HEK293 (cell line): ENCODE measurements around the gene TNS1.

Experiments used
- CTCF ChIA-PET: fragments of 350-600 bp; formaldehyde crosslinking; extraction: SDS; loops from one replicate; lab custom pipeline; 2021; ENCODE audit warnings: antibody characterized with exemption; lab: Yijun Ruan, JAX
- POLR2A ChIA-PET: fragments of 300-600 bp; formaldehyde crosslinking; extraction: SDS; loops from one replicate; lab custom pipeline; 2020; ENCODE audit warnings: antibody characterized with exemption, inconsistent platforms; lab: Yijun Ruan, JAX
- H3K27ac ChIP-seq: fragments of 200-500 bp; sonication (Bioruptor generic); 2 replicates; pipeline ENCODE4 v1.5.1; 2014; ENCODE audit warnings: low read depth, low read length, control low read depth, inconsistent platforms; ENCODE audit errors: extremely low read depth
- H3K36me3 ChIP-seq, 2 experiments: fragments of 200-500 bp in 1 of 2; sonication (Bioruptor generic) in 1 of 2; 1 replicate in 1 of 2; 2 replicates in 1 of 2; pipeline ENCODE4 v1.5.1; 2014 to 2017; ENCODE audit warnings: inconsistent platforms in 2 of 2, low read length in 2 of 2; ENCODE audit not compliant: control insufficient read depth in 2 of 2, insufficient read depth in 1 of 2
- H3K4me1 ChIP-seq: fragments of 200-500 bp; sonication (Bioruptor generic); 2 replicates; pipeline ENCODE4 v1.5.1; 2014; ENCODE audit warnings: mild to moderate bottlenecking, low read length, inconsistent platforms; ENCODE audit not compliant: control insufficient read depth, insufficient read depth
- H3K4me3 ChIP-seq: 2 replicates; pipeline ENCODE4 v1.5.1; 2011; ENCODE audit warnings: low read depth, mild to moderate bottlenecking, control low read depth, low read length, moderate library complexity
- H3K9me3 ChIP-seq: fragments of 200-500 bp; sonication (Bioruptor generic); 2 replicates; pipeline ENCODE4 v1.5.1; 2014; ENCODE audit warnings: low read depth, low read length, inconsistent platforms; ENCODE audit not compliant: control insufficient read depth, insufficient read depth
- HOXD13 ChIP-seq: sonication (generic); formaldehyde crosslinking; IDR thresholded peaks from 2 replicates; pipeline ENCODE4 v1.8.0; 2022; ENCODE audit warnings: missing genetic modification reagents, borderline replicate concordance
- KLF8 ChIP-seq: fragments of 450-650 bp; formaldehyde crosslinking; IDR thresholded peaks from 2 replicates; pipeline ENCODE4 v1.5.1; 2016; ENCODE audit warnings: missing biosample characterization, missing genetic modification characterization
- OVOL3 ChIP-seq: fragments of 450-650 bp; formaldehyde crosslinking; IDR thresholded peaks from 2 replicates; pipeline ENCODE4 v1.5.1; 2016; ENCODE audit warnings: missing biosample characterization, missing genetic modification characterization
- SCRT2 ChIP-seq: fragments of 450-650 bp; formaldehyde crosslinking; IDR thresholded peaks from 2 replicates; pipeline ENCODE4 v1.5.1; 2016; ENCODE audit warnings: missing biosample characterization, missing genetic modification characterization
- ZEB2 ChIP-seq: fragments of 450-650 bp; formaldehyde crosslinking; IDR thresholded peaks from 2 replicates; pipeline ENCODE4 v1.5.1; 2016; ENCODE audit warnings: missing biosample characterization, missing genetic modification characterization
- ZIC2 ChIP-seq: fragments of 450-650 bp; formaldehyde crosslinking; IDR thresholded peaks from 2 replicates; pipeline ENCODE4 v1.5.1; 2016; ENCODE audit warnings: missing biosample characterization, missing genetic modification characterization
- ZNF350 ChIP-seq: fragments of 450-650 bp; formaldehyde crosslinking; IDR thresholded peaks from 2 replicates; pipeline ENCODE4 v1.5.0; 2017; ENCODE audit warnings: missing biosample characterization, mild to moderate bottlenecking, missing genetic modification characterization
- ZNF394 ChIP-seq: fragments of 450-650 bp; formaldehyde crosslinking; IDR thresholded peaks from 2 replicates; pipeline ENCODE4 v1.5.1; 2016; ENCODE audit warnings: missing biosample characterization, missing genetic modification characterization, mild to moderate bottlenecking, moderate library complexity, borderline replicate concordance
- ZNF48 ChIP-seq: fragments of 450-650 bp; formaldehyde crosslinking; IDR thresholded peaks from 2 replicates; pipeline ENCODE4 v1.5.1; 2016; ENCODE audit warnings: missing biosample characterization, missing genetic modification characterization
- ZNF549 ChIP-seq: fragments of 450-650 bp; IDR thresholded peaks from 2 replicates; pipeline ENCODE4 v1.5.1; 2018; ENCODE audit warnings: missing biosample characterization, missing genetic modification characterization, mild to moderate bottlenecking, inconsistent platforms, moderate library complexity
- ZNF560 ChIP-seq: fragments of 450-650 bp; formaldehyde crosslinking; IDR thresholded peaks from 2 replicates; pipeline ENCODE4 v1.5.1; 2017; ENCODE audit warnings: missing biosample characterization, missing genetic modification characterization, borderline replicate concordance
- ZNF623 ChIP-seq: fragments of 450-650 bp; formaldehyde crosslinking; IDR thresholded peaks from 2 replicates; pipeline ENCODE4 v1.5.1; 2016; ENCODE audit warnings: missing biosample characterization, missing genetic modification characterization
- ZNF768 ChIP-seq: fragments of 450-650 bp; formaldehyde crosslinking; IDR thresholded peaks from 2 replicates; pipeline ENCODE4 v1.5.1; 2018; ENCODE audit warnings: missing biosample characterization, mild to moderate bottlenecking, missing genetic modification characterization
- ZNF776 ChIP-seq: fragments of 450-650 bp; formaldehyde crosslinking; IDR thresholded peaks from 2 replicates; pipeline ENCODE4 v1.5.0; 2017; ENCODE audit warnings: missing biosample characterization, missing genetic modification characterization, borderline replicate concordance
- ZSCAN30 ChIP-seq: fragments of 450-650 bp; IDR thresholded peaks from 2 replicates; pipeline ENCODE4 v1.5.1; 2018; ENCODE audit warnings: missing biosample characterization, mild to moderate bottlenecking, missing genetic modification characterization, moderate library complexity
- ZXDB ChIP-seq: fragments of 450-650 bp; formaldehyde crosslinking; IDR thresholded peaks from 2 replicates; pipeline ENCODE4 v1.5.1; 2016; ENCODE audit warnings: missing biosample characterization, missing genetic modification characterization
- TF ChIP-seq, protein P1 (sequence below): fragments of 450-650 bp; formaldehyde crosslinking; IDR thresholded peaks from 2 replicates; pipeline ENCODE4 v1.5.1; 2016; ENCODE audit warnings: missing biosample characterization, missing genetic modification characterization
- TF ChIP-seq, protein P2 (sequence below): fragments of 450-650 bp; formaldehyde crosslinking; IDR thresholded peaks from 2 replicates; pipeline ENCODE4 v1.5.1; 2017; ENCODE audit warnings: missing biosample characterization, missing genetic modification characterization
- TF ChIP-seq, protein P3 (sequence below): sonication (generic); formaldehyde crosslinking; IDR thresholded peaks from 2 replicates; pipeline ENCODE4 v1.8.1; 2022; ENCODE audit warnings: mild to moderate bottlenecking, moderate library complexity, missing genetic modification reagents
- TF ChIP-seq, protein P4 (sequence below): fragments of 450-650 bp; formaldehyde crosslinking; IDR thresholded peaks from 2 replicates; pipeline ENCODE4 v1.5.1; 2016; ENCODE audit warnings: missing biosample characterization, missing genetic modification characterization

The TNS1 gene

DNA sequence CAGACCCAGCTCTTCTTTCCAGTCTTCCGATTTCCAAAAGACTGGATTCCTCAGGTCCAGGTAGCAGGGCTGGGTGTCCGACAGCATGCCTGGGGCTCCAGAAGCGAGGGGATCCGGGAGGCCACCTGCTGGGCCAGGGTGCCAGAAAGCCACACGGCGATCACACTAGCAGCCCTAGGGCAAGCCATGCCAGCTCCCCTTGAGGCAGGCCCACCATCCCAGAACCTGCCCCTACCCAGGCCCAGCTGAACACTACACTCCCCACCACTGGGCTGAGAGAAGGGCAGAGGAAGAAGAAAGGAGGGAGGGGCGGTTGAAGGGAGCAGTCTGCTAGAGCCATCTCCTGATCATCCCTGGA is 163.1 kb downstream of the TNS1 start:
- H3K9me3 ChIP-seq: no peaks in the 10 kb centered on the region
- H3K4me3 ChIP-seq: no peak overlapping the region
- no peaks in the 10 kb centered on the region for H3K4me1 ChIP-seq
- POLR2A ChIA-PET: no interaction called here
- no peaks in the 10 kb centered on the region for H3K36me3 ChIP-seq
- H3K27ac ChIP-seq: no peak overlapping the region
- no peak for TF ChIP-seq ZNF549 (tag by site-specific recombination)
- TF ChIP-seq HOXD13 (CRISPR knock-in tag): no peak
- CTCF ChIA-PET: interaction anchor here (0.9 kb wide), 1 partner anchor 54 kb away, joined by 3 read pairs; no protein-coding TSS in a partner anchor

DNA sequence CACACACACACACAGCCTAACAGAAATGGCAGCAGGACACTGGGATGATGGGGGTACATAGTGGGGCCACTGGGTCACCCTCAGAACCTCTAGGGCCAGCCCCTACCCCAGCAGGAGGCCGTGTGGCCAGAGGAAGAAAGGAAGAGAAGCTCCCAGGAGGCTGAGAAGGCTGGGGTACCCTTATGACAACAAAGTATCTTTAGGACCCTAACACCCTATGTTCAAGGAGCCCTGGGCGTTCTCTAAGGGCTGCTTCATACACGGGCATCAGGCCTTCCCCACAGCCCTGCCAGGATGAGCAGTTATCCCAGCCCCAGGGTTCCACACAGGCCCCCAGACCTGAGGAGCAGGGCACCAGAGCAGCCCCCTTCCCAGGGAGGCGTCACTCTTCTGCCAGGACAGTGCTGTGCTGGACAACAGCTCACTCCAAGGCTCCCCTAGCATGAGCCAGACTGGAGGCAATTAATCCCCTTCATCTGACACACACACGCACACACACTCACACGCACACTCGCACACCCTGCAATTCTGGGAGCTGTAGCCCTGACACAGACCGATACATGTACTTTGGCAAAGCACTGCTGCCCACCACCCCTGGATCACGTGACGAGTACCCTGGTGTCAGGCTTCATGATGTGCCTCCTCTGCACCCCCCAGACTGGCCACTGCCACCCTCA is 163.6 kb downstream of the TNS1 start:
- no peaks in the 10 kb centered on the region for H3K4me1 ChIP-seq
- no peaks in the 10 kb centered on the region for H3K36me3 ChIP-seq
- H3K9me3 ChIP-seq: no peaks in the 10 kb centered on the region
- ChIA-PET CTCF (interaction anchor here (0.7 to 0.9 kb wide), 2 partner anchors 53 to 82 kb away, joined by 3 read pairs; no protein-coding TSS in a partner anchor), POLR2A (no interaction called here)
- TF ChIP-seq ZNF560: no peak
- TF ChIP-seq, protein P1, sequence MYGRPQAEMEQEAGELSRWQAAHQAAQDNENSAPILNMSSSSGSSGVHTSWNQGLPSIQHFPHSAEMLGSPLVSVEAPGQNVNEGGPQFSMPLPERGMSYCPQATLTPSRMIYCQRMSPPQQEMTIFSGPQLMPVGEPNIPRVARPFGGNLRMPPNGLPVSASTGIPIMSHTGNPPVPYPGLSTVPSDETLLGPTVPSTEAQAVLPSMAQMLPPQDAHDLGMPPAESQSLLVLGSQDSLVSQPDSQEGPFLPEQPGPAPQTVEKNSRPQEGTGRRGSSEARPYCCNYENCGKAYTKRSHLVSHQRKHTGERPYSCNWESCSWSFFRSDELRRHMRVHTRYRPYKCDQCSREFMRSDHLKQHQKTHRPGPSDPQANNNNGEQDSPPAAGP (tag by site-specific recombination): no peak
- TF ChIP-seq, protein P2, sequence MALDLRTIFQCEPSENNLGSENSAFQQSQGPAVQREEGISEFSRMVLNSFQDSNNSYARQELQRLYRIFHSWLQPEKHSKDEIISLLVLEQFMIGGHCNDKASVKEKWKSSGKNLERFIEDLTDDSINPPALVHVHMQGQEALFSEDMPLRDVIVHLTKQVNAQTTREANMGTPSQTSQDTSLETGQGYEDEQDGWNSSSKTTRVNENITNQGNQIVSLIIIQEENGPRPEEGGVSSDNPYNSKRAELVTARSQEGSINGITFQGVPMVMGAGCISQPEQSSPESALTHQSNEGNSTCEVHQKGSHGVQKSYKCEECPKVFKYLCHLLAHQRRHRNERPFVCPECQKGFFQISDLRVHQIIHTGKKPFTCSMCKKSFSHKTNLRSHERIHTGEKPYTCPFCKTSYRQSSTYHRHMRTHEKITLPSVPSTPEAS (tag by site-specific recombination): peak; percentile 46; the same call in 1 of the 2 replicates
- no peak overlapping the region for H3K4me3 ChIP-seq
- H3K27ac ChIP-seq: no peak overlapping the region

DNA sequence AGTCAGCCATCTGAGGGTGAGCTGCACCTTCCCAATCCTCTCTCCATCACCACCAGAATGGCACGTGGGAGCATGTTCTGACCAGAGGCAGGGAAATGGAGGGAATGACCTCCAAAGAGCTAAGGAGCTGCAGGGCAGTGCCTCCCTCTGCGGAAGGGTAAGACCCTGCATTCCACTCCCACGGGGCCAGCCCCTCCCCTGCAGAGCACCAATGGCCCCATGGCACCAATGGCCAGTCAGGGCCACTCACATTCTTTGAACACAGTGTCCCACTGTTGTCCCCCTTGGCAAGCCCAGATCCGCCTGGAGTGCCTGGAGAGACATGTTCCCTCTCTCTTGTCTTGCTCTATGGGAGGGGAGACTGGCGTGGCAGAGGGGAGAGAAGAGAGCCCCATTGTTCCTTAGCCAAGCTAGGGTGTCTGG is 164.4 kb downstream of the TNS1 start:
- no peaks in the 10 kb centered on the region for H3K4me1 ChIP-seq
- TF ChIP-seq KLF8 (tag by site-specific recombination) (no peak), ZNF350 (tag by site-specific recombination) (no peak), ZIC2 (no peak), ZNF394 (tag by site-specific recombination) (no peak), ZNF48 (no peak), ZXDB (tag by site-specific recombination) (no peak), SCRT2 (tag by site-specific recombination) (no peak), OVOL3 (tag by site-specific recombination) (no peak), ZEB2 (no peak), ZNF768 (tag by site-specific recombination) (no peak), ZSCAN30 (tag by site-specific recombination) (no peak), ZNF623 (tag by site-specific recombination) (no peak), ZNF776 (tag by site-specific recombination) (no peak)
- TF ChIP-seq, protein P3, sequence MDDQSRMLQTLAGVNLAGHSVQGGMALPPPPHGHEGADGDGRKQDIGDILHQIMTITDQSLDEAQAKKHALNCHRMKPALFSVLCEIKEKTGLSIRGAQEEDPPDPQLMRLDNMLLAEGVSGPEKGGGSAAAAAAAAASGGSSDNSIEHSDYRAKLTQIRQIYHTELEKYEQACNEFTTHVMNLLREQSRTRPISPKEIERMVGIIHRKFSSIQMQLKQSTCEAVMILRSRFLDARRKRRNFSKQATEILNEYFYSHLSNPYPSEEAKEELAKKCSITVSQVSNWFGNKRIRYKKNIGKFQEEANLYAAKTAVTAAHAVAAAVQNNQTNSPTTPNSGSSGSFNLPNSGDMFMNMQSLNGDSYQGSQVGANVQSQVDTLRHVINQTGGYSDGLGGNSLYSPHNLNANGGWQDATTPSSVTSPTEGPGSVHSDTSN (CRISPR knock-in tag): no peak
- TF ChIP-seq, protein P4, sequence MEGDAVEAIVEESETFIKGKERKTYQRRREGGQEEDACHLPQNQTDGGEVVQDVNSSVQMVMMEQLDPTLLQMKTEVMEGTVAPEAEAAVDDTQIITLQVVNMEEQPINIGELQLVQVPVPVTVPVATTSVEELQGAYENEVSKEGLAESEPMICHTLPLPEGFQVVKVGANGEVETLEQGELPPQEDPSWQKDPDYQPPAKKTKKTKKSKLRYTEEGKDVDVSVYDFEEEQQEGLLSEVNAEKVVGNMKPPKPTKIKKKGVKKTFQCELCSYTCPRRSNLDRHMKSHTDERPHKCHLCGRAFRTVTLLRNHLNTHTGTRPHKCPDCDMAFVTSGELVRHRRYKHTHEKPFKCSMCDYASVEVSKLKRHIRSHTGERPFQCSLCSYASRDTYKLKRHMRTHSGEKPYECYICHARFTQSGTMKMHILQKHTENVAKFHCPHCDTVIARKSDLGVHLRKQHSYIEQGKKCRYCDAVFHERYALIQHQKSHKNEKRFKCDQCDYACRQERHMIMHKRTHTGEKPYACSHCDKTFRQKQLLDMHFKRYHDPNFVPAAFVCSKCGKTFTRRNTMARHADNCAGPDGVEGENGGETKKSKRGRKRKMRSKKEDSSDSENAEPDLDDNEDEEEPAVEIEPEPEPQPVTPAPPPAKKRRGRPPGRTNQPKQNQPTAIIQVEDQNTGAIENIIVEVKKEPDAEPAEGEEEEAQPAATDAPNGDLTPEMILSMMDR (tag by site-specific recombination): no peak
- TF ChIP-seq, protein P1 (tag by site-specific recombination): no peak
- POLR2A ChIA-PET: no interaction called here
- H3K9me3 ChIP-seq: no peaks in the 10 kb centered on the region
- no peaks in the 10 kb centered on the region for H3K36me3 ChIP-seq
- H3K27ac ChIP-seq: no peak overlapping the region
- CTCF ChIA-PET: interaction anchor here (0.7 kb wide), 1 partner anchor 81 kb away, joined by 3 read pairs; no protein-coding TSS in a partner anchor
- no peak overlapping the region for H3K4me3 ChIP-seq
